HG03469 (cell line): ENCODE data around the gene HK1.

ENCODE experiments used
- ATAC-seq: cut with Tn5 transposase; IDR thresholded peaks from one replicate; pipeline ENCODE4 v1.9.1; 2021; ENCODE audit warnings: mild to moderate bottlenecking, moderate library complexity, moderate number of reproducible peaks; ENCODE audit not compliant: unreplicated experiment

Gene HK1

DNA sequence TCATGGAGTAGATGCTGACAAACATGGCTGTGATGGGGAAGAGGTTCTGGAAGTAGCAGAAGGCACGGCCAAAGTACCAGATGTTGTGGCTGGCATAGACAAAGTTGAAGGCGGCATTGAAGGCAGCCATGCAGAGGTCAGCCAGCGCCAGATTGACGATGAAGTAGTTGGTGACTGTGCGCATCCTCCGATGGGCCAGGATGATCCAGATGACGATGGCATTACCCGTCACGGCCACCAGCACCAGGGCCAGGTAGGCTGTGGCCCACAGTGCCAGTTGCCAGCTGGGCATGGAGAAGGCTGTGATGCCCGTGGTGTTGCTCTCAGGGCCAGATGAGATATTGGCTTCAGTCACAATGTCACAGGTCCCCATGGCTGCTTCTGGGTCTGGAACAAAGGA, 137.7 kb downstream of the HK1 start:
- ATAC-seq: no peak

GRCh38 chr10:69416695-69417094, 138.4 kb downstream of the HK1 start, which contains the start of gene TACR2:
TSS of gene TACR2 (minus strand) at chr10:69416918. CDS start at chr10:69416323, 595 bp downstream.
- ATAC-seq: no peak

DNA sequence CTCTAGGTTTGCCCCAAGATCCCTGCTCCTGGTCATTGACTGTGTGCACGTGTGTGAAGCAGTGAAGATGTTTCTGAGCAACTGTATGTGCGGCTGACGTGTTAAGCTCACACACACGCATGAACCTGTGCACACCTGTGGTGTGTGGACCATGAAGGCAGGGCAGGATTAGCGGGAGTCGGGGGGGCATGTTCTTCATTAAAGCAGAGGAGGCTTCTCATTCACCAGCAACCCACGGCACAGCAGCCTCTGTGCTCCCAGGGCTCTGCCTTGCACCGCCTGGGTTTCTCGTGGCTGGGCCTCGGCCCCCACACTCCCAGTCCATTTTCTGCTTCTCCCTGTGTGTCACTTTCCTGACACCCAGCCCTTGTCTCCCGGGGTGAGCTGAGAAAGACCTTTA, 139.2 kb downstream of the HK1 start:
- ATAC-seq: no peak

- no peak for ATAC-seq
These were observed 139.9 kb downstream of the HK1 start for GRCh38 chr10:69418052-69418752.

GRCh38 chr10:69419096-69419743, 140.9 kb downstream of the HK1 start:
- no peak for ATAC-seq

DNA sequence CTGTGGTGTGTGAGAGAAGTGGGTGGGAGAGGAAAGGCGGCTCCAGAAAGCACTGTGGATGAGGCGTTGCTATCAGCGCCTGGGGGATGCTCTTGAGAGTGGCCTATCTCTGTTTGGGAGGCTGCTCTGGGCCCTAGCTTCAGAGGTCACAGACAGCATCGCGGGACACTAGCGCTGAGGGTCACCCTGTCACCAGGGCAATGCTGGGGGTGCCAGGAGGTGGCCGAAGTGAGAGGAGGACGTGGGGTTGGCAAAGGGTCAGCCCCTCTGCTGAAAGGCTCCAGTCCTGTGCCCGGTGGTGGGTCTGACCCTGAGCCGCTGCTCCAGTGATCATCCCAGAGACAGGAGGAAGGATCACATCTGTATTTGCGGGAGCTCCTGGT, 141.4 kb downstream of the HK1 start:
- no peak for ATAC-seq

DNA sequence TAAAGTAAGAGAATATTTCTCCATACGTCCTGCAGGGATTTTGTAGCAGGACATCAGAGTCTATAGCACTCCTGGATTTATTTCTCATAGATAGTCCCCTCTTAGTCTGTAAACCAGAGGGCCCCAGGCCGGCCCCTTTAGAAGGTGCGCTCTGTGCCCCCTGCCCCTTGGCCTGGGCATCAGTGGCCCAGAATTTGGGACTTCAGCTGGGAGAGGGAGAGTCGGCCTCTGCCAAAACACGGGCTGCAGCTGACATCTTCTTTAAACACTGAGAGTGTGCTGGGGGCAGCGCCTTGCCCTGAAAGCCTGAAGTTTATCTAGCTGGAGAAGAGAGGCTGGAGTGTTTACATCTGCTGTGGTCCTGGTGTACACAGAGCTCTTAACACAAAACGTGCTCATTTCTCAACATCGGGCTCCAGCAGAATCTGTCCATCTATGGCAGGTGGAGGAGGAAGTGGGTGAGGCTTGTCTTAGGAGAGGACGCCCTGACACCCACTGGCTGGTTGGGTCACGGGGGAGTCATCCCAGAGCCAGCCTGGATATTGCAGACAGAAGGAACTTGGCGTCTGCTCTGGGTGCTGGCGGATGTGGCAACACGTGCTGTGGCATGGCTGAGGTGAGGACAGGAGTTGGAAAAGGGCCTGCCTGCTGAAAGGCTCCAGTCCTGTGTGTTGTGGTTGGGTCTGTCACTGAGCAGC, 143.5 kb downstream of the HK1 start:
- ATAC-seq: no peak

DNA sequence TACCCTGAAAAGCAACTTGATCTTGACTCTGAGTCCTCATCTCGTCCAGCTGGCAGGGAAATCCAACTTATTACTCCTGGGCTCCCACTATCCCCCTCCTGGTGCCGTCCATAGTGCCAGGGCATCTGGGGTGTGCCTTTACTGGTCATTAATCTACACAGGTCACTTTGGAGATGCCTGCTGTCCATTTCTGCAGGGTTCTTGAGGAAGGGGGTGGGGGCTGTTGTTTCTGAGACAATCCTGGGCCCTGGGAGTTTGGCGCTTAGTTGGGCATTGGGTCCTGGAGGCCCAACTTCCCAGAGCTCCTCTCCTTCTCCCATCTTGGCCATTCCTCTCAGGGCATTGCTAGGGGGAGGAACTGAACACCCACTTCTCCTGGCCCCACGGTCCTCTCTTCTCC, 144.4 kb downstream of the HK1 start:
- ATAC-seq: no peak

- ATAC-seq: no peak
These were observed 146.7 kb downstream of the HK1 start for GRCh38 chr10:69425041-69425440.

DNA sequence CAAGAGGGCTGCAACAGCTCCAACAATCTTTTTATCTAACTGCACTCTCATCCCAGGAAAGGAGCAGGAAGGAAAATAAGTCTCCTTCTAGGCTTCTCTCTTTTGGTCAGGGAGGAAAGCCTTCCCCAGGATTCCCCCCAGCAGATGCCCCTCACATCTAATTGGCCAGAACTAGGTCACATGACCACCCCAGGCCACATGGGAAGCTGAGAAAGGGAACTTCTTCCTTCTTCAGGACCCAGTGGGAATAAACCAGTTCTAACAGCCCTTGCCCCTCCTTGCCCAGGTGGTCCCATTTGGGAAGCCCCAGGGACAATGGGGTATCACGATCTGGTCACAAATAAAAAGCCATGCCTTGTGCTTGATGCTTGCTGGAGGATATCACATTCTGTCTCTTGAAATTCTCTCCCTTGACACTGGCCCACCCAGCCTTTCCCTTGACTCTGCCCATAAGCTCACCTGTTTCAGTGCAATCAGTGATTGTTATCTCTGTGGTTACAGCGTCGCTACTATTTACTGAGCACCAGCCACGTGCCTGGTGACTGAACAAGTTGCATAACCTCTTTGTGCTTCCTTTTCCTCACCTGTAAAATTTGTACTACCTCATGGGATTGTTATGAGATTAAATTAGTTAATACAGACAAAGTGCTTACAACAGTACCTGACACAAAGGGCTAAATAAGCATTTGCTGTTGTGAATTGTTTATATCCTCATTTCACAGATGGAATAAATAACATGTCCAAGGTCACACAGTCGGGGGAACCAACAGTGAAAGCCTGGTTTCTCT, 147.4 kb downstream of the HK1 start:
- ATAC-seq: no peak

GRCh38 chr10:69426376-69426727, 148.1 kb downstream of the HK1 start:
- no peak for ATAC-seq

- ATAC-seq: no peak
These were observed 149.9 kb downstream of the HK1 start for GRCh38 chr10:69428165-69428564.

- no peak for ATAC-seq
These were observed 155.9 kb downstream of the HK1 start for GRCh38 chr10:69434169-69434568.

DNA sequence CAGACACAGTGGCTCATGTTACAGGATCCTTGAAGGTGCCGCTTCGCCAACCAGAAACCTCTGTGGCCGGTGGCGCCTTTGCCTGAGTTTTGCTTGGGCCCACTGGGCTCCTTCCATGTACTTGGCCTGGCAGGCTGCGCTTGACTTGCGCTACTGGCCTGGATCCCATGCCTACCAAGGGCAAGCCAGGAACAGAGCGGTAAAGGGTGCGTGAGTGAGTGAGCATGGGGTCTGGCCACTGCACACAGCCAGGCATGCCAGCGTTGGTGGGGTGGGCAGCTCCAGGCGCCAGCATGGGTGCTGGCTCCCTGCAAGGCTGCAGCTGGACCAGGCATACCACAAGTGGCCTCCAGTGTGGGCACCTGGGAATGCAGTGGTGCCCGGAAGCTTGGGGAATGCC, 156.6 kb downstream of the HK1 start:
- ATAC-seq: no peak

DNA sequence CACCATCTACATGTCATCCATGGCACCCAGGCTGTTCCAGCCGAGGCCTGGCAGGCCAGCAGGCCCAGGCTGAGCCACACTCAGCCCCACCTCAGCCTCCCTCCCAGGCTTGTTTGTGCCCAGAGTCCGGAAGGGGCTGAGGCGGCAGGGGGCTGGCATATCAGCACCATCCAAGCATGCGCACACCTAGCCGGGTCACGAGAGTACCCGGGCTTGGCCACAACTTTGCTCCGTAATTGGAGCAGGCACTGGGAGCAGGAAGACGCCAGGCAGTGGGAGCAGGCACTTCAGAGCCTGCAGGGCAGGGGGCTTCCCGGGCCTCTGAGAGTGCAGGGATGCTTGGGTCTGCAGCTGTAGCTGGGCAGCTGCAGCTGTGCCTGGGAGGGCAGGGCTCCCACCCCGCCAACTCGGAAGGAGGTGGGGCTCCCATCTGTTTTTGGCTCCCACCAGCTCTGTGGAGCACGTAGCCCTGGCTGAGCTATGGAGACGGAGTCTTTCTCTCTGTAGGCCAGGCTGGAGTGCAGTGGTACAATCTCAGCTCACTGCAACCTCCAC, 157.7 kb downstream of the HK1 start:
- ATAC-seq: no peak

DNA sequence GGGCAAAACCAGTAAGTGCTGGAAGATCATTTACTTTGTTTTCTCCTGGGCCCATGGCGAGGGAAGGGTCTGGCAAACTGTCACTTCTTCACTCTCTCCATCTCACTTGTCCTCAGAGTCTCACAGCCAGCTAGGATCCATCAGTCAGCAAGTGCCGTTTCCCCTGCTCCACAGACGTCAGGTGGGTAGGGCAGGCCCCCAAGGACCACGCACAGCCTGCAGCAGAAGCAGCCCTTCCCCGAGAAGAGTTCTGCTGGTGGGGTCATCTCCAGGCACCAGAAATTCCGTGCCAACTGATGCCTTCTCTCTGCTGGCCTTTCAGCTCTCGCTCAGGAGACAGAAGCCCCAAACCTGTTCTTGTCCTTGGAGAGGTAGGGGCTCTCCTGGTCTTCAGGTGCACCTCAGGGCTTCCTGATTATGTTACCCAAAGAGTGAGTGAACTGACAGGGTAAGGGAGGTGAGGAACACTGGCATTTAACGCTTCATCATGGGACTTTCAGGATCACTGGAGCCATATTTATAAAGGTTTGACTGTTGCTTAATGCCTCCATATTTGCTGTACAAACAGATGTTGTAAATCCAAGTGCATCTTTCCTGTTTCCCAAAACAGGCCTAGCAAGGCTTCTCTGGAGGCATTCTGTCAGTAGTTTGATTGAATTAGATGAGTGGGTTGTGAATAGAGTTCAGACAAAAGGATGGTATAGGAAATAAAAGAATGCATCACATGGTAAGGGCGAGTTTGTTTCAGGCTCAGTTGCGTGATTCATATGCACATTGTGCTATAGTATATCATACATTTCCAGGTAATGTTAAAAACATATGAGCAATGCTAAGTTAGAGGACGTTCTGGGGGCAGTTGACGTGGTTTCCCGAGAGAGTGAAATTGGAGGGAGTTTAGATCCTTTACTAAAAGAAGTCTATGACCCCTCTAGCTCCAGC, 159.3 kb downstream of the HK1 start:
- no peak for ATAC-seq

DNA sequence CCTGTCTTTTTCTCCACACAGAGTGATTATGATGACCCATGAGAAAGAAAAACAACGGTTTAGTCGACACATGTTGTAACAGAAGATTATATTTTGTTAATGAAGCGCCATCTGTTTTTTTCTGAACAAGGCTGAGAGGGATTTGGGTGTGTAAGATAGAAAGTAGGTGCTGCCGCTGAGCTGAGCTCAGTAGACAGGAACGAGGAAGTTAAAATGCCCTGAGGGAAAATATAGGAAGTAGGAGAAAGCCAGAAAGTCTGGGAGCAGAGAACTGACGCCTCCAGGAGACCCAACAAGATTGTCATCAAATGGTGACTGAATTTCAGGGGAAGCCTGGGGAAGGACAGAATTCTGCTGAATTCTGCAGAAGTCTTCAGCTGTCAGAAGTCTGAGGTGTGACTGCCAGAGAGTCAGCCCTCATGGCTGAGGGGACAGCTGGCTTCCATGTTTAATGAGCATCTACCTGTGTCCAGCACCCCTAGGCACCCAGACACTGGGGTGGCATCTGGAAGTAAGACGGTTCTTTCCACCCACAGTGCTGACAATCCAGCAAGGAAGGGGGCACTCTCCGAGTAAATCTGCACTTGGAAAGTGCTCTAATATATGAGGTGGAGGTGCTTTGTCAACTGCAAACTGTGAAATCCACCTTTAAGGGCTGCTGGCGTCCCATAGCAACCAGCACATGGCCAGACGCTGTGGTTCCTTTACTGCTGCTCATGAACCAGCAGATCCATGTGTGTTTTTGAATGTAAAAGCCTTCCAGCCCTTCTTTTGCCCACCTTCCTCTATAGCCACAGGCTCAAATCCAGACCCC, 160.4 kb downstream of the HK1 start:
- no peak for ATAC-seq

GRCh38 chr10:69439350-69439739, 161.0 kb downstream of the HK1 start:
- ATAC-seq: no peak

- no peak for ATAC-seq
These were observed 161.7 kb downstream of the HK1 start for GRCh38 chr10:69439813-69440506.
